Measurements from ENCODE around the gene MRPS15. TPM values are rescaled to one million over a fixed set of nuclear protein-coding genes. Genes with fewer than 3 reads are reported as not detected.

Gene MRPS15
- total RNA-seq, 2 experiments from 2014 or later, result 114 to 119 TPM

GRCh38 chr1:36508257-36508656 lies 44.1 kb upstream of the MRPS15 start:
- intact Hi-C loops (cut with micrococcal nuclease; ENCODE audit: unreplicated experiment), result no loop called here
- ChIA-PET CTCF (ENCODE audit: unreplicated experiment) (no interaction called here), POLR2A (no interaction called here)
- no peaks in the 10 kb centered on the region for H3K4me1 ChIP-seq (ENCODE audit: insufficient read depth, low read length, poor library complexity, severe bottlenecking)
- no peaks in the 10 kb centered on the region for H3K9me3 ChIP-seq (ENCODE audit: low read length)
- no peaks in the 10 kb centered on the region for H3K36me3 ChIP-seq (ENCODE audit: insufficient read depth, low read length)
- no peak overlapping the region for H3K4me2 ChIP-seq (ENCODE audit: low read length)
- no peak overlapping the region for H3K4me3 ChIP-seq (ENCODE audit: low read depth, low read length, poor library complexity, severe bottlenecking)
- no peak overlapping the region for H3K27ac ChIP-seq (ENCODE audit: low read depth, low read length, poor library complexity, severe bottlenecking)
- H3K9me2 ChIP-seq (ENCODE audit: insufficient read depth, low read length), result no peaks in the 10 kb centered on the region
- no peak overlapping the region for H2AFZ ChIP-seq (ENCODE audit: low read length)
- no peaks in the 10 kb centered on the region for H3K79me2 ChIP-seq (ENCODE audit: insufficient read depth, low read depth, low read length)
- no TSS peak for BruUV-seq (replicated peaks)
- no peak for DNase-seq (ENCODE audit: low spot score)
- H4K20me1 ChIP-seq (ENCODE audit: insufficient read depth, low read length), result no peaks in the 10 kb centered on the region
- TF ChIP-seq CTCF (conservative IDR thresholded peaks at IDR 0.05; ENCODE audit: low read length) (no peak), EZH2phosphoT487 (IDR thresholded peaks at IDR 0.05; ENCODE audit: borderline replicate concordance, low read depth, low read length) (no peak)

- Histone ChIP-seq H3K36me3 (ENCODE audit: insufficient read depth, low read length) (no peaks in the 10 kb centered on the region), H3K9me3 (ENCODE audit: low read length) (no peaks in the 10 kb centered on the region), H2AFZ (ENCODE audit: low read length) (no peak overlapping the region), H3K4me1 (ENCODE audit: insufficient read depth, low read length, poor library complexity, severe bottlenecking) (no peaks in the 10 kb centered on the region), H3K4me3 (ENCODE audit: low read depth, low read length, poor library complexity, severe bottlenecking) (no peak overlapping the region), H4K20me1 (ENCODE audit: insufficient read depth, low read length) (no peaks in the 10 kb centered on the region), H3K9me2 (ENCODE audit: insufficient read depth, low read length) (no peaks in the 10 kb centered on the region), H3K27ac (ENCODE audit: low read depth, low read length, poor library complexity, severe bottlenecking) (no peak overlapping the region), H3K79me2 (ENCODE audit: insufficient read depth, low read depth, low read length) (no peaks in the 10 kb centered on the region), H3K4me2 (ENCODE audit: low read length) (no peak overlapping the region)
- no peak for TF ChIP-seq EZH2phosphoT487 (IDR thresholded peaks at IDR 0.05; ENCODE audit: borderline replicate concordance, low read depth, low read length)
- no peak for TF ChIP-seq CTCF (conservative IDR thresholded peaks at IDR 0.05; ENCODE audit: low read length)
- ChIA-PET POLR2A (interaction anchor here (1.0 kb wide), 1 partner anchor 10 kb away, joined by 4 read pairs; no protein-coding TSS in a partner anchor), CTCF (ENCODE audit: unreplicated experiment) (no interaction called here)
- no TSS peak for BruUV-seq (replicated peaks)
- DNase-seq (ENCODE audit: low spot score), result no peak
- intact Hi-C loops (cut with micrococcal nuclease; ENCODE audit: unreplicated experiment), result no loop called here
These were observed 42.2 kb upstream of the MRPS15 start for GRCh38 chr1:36506276-36506920.

GRCh38 chr1:36503733-36504132 lies 39.5 kb upstream of the MRPS15 start:
- ChIA-PET POLR2A (no interaction called here), CTCF (ENCODE audit: unreplicated experiment) (no interaction called here)
- Histone ChIP-seq H3K79me2 (ENCODE audit: insufficient read depth, low read depth, low read length) (no peaks in the 10 kb centered on the region), H4K20me1 (ENCODE audit: insufficient read depth, low read length) (no peaks in the 10 kb centered on the region), H3K9me2 (ENCODE audit: insufficient read depth, low read length) (no peaks in the 10 kb centered on the region), H3K36me3 (ENCODE audit: insufficient read depth, low read length) (no peaks in the 10 kb centered on the region), H3K4me2 (ENCODE audit: low read length) (no peak overlapping the region), H2AFZ (ENCODE audit: low read length) (no peak overlapping the region), H3K4me1 (ENCODE audit: insufficient read depth, low read length, poor library complexity, severe bottlenecking) (no peaks in the 10 kb centered on the region), H3K27ac (ENCODE audit: low read depth, low read length, poor library complexity, severe bottlenecking) (no peak overlapping the region), H3K9me3 (ENCODE audit: low read length) (no peaks in the 10 kb centered on the region), H3K4me3 (ENCODE audit: low read depth, low read length, poor library complexity, severe bottlenecking) (no peak overlapping the region)
- TF ChIP-seq CTCF (conservative IDR thresholded peaks at IDR 0.05; ENCODE audit: low read length), result no peak
- no peak for TF ChIP-seq EZH2phosphoT487 (IDR thresholded peaks at IDR 0.05; ENCODE audit: borderline replicate concordance, low read depth, low read length)
- no peak for DNase-seq (ENCODE audit: low spot score)
- intact Hi-C loops (cut with micrococcal nuclease; ENCODE audit: unreplicated experiment), result no loop called here
- BruUV-seq (replicated peaks), result no TSS peak
